Measurements from ENCODE around the gene TKT.
A peak's percentile ranks its signal among the peaks of the same experiment; 100 is the strongest.

TKT gene

GRCh38 chr3:53223541-53223966, 32.3 kb downstream of the TKT start:
- no peak overlapping the region for H3K4me2 ChIP-seq (ENCODE audit: low read length)
- no CpG with 5 or more reads among the region's 9 CpGs for WGBS (ENCODE audit: extremely low coverage, insufficient coverage, insufficient read length)

GRCh38 chr3:53223025-53223424, 32.8 kb downstream of the TKT start:
- Histone ChIP-seq H4K12ac (ENCODE audit: low read depth, low read length) (no peak overlapping the region), H4K8ac (ENCODE audit: low read depth, low read length) (no peak overlapping the region), H3K36me3 (ENCODE audit: control insufficient read depth in 1 of 2, insufficient read depth in 2 of 2, low read length in 2 of 2) (peaks cover 56% of the 10 kb centered on the region in 2 experiments), H3K14ac (ENCODE audit: low read length) (no peak overlapping the region), H3K27me3 (ENCODE audit: insufficient read depth, low read length) (no peaks in the 10 kb centered on the region), H3K4me3 (ENCODE audit: low read depth, low read length) (no peak overlapping the region), H2BK12ac (ENCODE audit: low read length) (no peak overlapping the region), H3K79me1 (ENCODE audit: low read length) (no peaks in the 10 kb centered on the region), H2BK5ac (ENCODE audit: low read depth, low read length, poor library complexity) (no peak overlapping the region), H3K9ac (ENCODE audit: low read length) (no peak overlapping the region), H4K91ac (ENCODE audit: low read depth, low read length) (no peak overlapping the region), H3K4ac (ENCODE audit: low read depth, low read length) (no peak overlapping the region), H3K27ac (ENCODE audit: low read depth, low read length) (no peak overlapping the region), H3K23ac (ENCODE audit: low read length) (no peak overlapping the region), H3K18ac (ENCODE audit: low read length) (no peak overlapping the region), H3K4me1 (ENCODE audit: control insufficient read depth in 1 of 2, insufficient read depth in 2 of 2, low read length in 2 of 2) (no peaks in the 10 kb centered on the region), H3K4me2 (ENCODE audit: low read length) (no peak overlapping the region), H2AFZ (ENCODE audit: insufficient read depth, low read length, poor library complexity) (no peak overlapping the region), H2BK120ac (ENCODE audit: insufficient read depth, low read length, poor library complexity) (no peak overlapping the region), H3K9me3 (ENCODE audit: insufficient read depth, low read depth, low read length) (peaks cover 1% of the 10 kb centered on the region), H2AK5ac (ENCODE audit: low read length) (no peak overlapping the region), H3K79me2 (ENCODE audit: control insufficient read depth, insufficient read depth, low read length, poor library complexity) (no peaks in the 10 kb centered on the region)
- DNase-seq: peak in 1 of 2 donors; percentile 40
- no CpG with 5 or more reads among the region's 7 CpGs for WGBS (ENCODE audit: extremely low coverage, insufficient coverage, insufficient read length)

More at GRCh38 chr3:53223541-53223966, 32.3 kb downstream of the TKT start:
- Histone ChIP-seq H3K9me3 (ENCODE audit: insufficient read depth, low read depth, low read length) (peaks cover 1% of the 10 kb centered on the region), H3K9ac (ENCODE audit: low read length) (no peak overlapping the region), H3K4me3 (ENCODE audit: low read depth, low read length) (no peak overlapping the region), H2BK5ac (ENCODE audit: low read depth, low read length, poor library complexity) (no peak overlapping the region), H3K23ac (ENCODE audit: low read length) (no peak overlapping the region), H3K79me2 (ENCODE audit: control insufficient read depth, insufficient read depth, low read length, poor library complexity) (no peaks in the 10 kb centered on the region), H3K79me1 (ENCODE audit: low read length) (no peaks in the 10 kb centered on the region), H3K18ac (ENCODE audit: low read length) (no peak overlapping the region), H3K4ac (ENCODE audit: low read depth, low read length) (no peak overlapping the region), H4K8ac (ENCODE audit: low read depth, low read length) (no peak overlapping the region), H2BK120ac (ENCODE audit: insufficient read depth, low read length, poor library complexity) (no peak overlapping the region), H3K27ac (ENCODE audit: low read depth, low read length) (no peak overlapping the region), H3K14ac (ENCODE audit: low read length) (no peak overlapping the region), H3K4me1 (ENCODE audit: control insufficient read depth in 1 of 2, insufficient read depth in 2 of 2, low read length in 2 of 2) (no peaks in the 10 kb centered on the region), H2AK5ac (ENCODE audit: low read length) (no peak overlapping the region), H2BK12ac (ENCODE audit: low read length) (no peak overlapping the region), H4K91ac (ENCODE audit: low read depth, low read length) (no peak overlapping the region), H3K27me3 (ENCODE audit: insufficient read depth, low read length) (no peaks in the 10 kb centered on the region), H4K12ac (ENCODE audit: low read depth, low read length) (no peak overlapping the region), H3K36me3 (ENCODE audit: control insufficient read depth in 1 of 2, insufficient read depth in 2 of 2, low read length in 2 of 2) (peaks cover 61% of the 10 kb centered on the region in 2 experiments), H2AFZ (ENCODE audit: insufficient read depth, low read length, poor library complexity) (no peak overlapping the region)
- peak; percentile 73 to 78 for DNase-seq

- Histone ChIP-seq H2BK12ac (ENCODE audit: low read length) (no peak overlapping the region), H3K18ac (ENCODE audit: low read length) (no peak overlapping the region), H2BK120ac (ENCODE audit: insufficient read depth, low read length, poor library complexity) (no peak overlapping the region), H4K8ac (ENCODE audit: low read depth, low read length) (no peak overlapping the region), H3K4me2 (ENCODE audit: low read length) (no peak overlapping the region), H3K27me3 (ENCODE audit: insufficient read depth, low read length) (no peaks in the 10 kb centered on the region), H3K14ac (ENCODE audit: low read length) (no peak overlapping the region), H2BK5ac (ENCODE audit: low read depth, low read length, poor library complexity) (no peak overlapping the region), H4K12ac (ENCODE audit: low read depth, low read length) (peak overlapping the region; percentile 6), H2AK5ac (ENCODE audit: low read length) (no peak overlapping the region), H3K79me1 (ENCODE audit: low read length) (no peaks in the 10 kb centered on the region), H2AFZ (ENCODE audit: insufficient read depth, low read length, poor library complexity) (no peak overlapping the region), H3K9me3 (ENCODE audit: insufficient read depth, low read depth, low read length) (peaks cover 1% of the 10 kb centered on the region), H3K27ac (ENCODE audit: low read depth, low read length) (peak overlapping the region; percentile 30), H3K4ac (ENCODE audit: low read depth, low read length) (no peak overlapping the region), H3K4me1 (ENCODE audit: control insufficient read depth in 1 of 2, insufficient read depth in 2 of 2, low read length in 2 of 2) (no peaks in the 10 kb centered on the region), H3K23ac (ENCODE audit: low read length) (no peak overlapping the region), H4K91ac (ENCODE audit: low read depth, low read length) (no peak overlapping the region), H3K36me3 (ENCODE audit: control insufficient read depth in 1 of 2, insufficient read depth in 2 of 2, low read length in 2 of 2) (peaks cover 49% of the 10 kb centered on the region in 2 experiments), H3K9ac (ENCODE audit: low read length) (no peak overlapping the region), H3K4me3 (ENCODE audit: low read depth, low read length) (no peak overlapping the region), H3K79me2 (ENCODE audit: control insufficient read depth, insufficient read depth, low read length, poor library complexity) (no peaks in the 10 kb centered on the region)
- WGBS (ENCODE audit: extremely low coverage, insufficient coverage, insufficient read length): no CpG with 5 or more reads among the region's 12 CpGs
- DNase-seq: no peak
These were observed 33.5 kb downstream of the TKT start for GRCh38 chr3:53222183-53222901.

- WGBS (ENCODE audit: extremely low coverage, insufficient coverage, insufficient read length): no CpG with 5 or more reads among the region's 3 CpGs
These were observed 34.0 kb downstream of the TKT start for GRCh38 chr3:53221827-53222182.

More at GRCh38 chr3:53221827-53222182, 34.0 kb downstream of the TKT start:
- H4K8ac ChIP-seq (ENCODE audit: low read depth, low read length): no peak overlapping the region
- H2BK5ac ChIP-seq (ENCODE audit: low read depth, low read length, poor library complexity): no peak overlapping the region
- peaks cover 43 to 44% of the 10 kb centered on the region in 2 experiments for H3K36me3 ChIP-seq (ENCODE audit: control insufficient read depth in 1 of 2, insufficient read depth in 2 of 2, low read length in 2 of 2)
- no peak overlapping the region for H3K27ac ChIP-seq (ENCODE audit: low read depth, low read length)
- H4K91ac ChIP-seq (ENCODE audit: low read depth, low read length): no peak overlapping the region
- no peak overlapping the region for H3K4ac ChIP-seq (ENCODE audit: low read depth, low read length)
- no peak for DNase-seq
- H3K9ac ChIP-seq (ENCODE audit: low read length): no peak overlapping the region
- H3K27me3 ChIP-seq (ENCODE audit: insufficient read depth, low read length): no peaks in the 10 kb centered on the region
- H3K79me2 ChIP-seq (ENCODE audit: control insufficient read depth, insufficient read depth, low read length, poor library complexity): no peaks in the 10 kb centered on the region
- H4K12ac ChIP-seq (ENCODE audit: low read depth, low read length): no peak overlapping the region
- no peak overlapping the region for H3K4me3 ChIP-seq (ENCODE audit: low read depth, low read length)
- H2AFZ ChIP-seq (ENCODE audit: insufficient read depth, low read length, poor library complexity): no peak overlapping the region
- no peak overlapping the region for H3K14ac ChIP-seq (ENCODE audit: low read length)
- no peak overlapping the region for H2BK120ac ChIP-seq (ENCODE audit: insufficient read depth, low read length, poor library complexity)
- peaks cover 1% of the 10 kb centered on the region for H3K9me3 ChIP-seq (ENCODE audit: insufficient read depth, low read depth, low read length)
- no peak overlapping the region for H2AK5ac ChIP-seq (ENCODE audit: low read length)
- H3K18ac ChIP-seq (ENCODE audit: low read length): no peak overlapping the region
- H3K79me1 ChIP-seq (ENCODE audit: low read length): no peaks in the 10 kb centered on the region
- H2BK12ac ChIP-seq (ENCODE audit: low read length): no peak overlapping the region
- no peak overlapping the region for H3K4me2 ChIP-seq (ENCODE audit: low read length)
- H3K4me1 ChIP-seq (ENCODE audit: control insufficient read depth in 1 of 2, insufficient read depth in 2 of 2, low read length in 2 of 2): no peaks in the 10 kb centered on the region
- no peak overlapping the region for H3K23ac ChIP-seq (ENCODE audit: low read length)

Measured in trophoblast cell (in vitro differentiated cells and primary cell).